Vagina (tissue), 2 donors: ENCODE measurements around the gene MFSD12. TPM values are rescaled to one million over a fixed set of nuclear protein-coding genes. Genes with fewer than 3 reads are reported as not detected.

Source experiments
- DNase-seq, 2 donors: peaks; one replicate each; pipeline ENCODE4 v3.0.0-alpha.2; 2017; ENCODE audit errors: extremely low spot score in 2 of 2
- H3K27ac ChIP-seq: fragments of 200-600 bp; sonication (generic); one replicate; pipeline ENCODE4 v1.5.1; 2019
- H3K27me3 ChIP-seq: fragments of 200-600 bp; sonication (generic); one replicate; pipeline ENCODE4 v1.5.1; 2019
- H3K36me3 ChIP-seq, 2 donors: fragments of 200-600 bp; sonication (generic); one replicate each; pipeline ENCODE4 v1.5.1; 2017 to 2019
- H3K4me1 ChIP-seq: fragments of 200-600 bp; sonication (generic); one replicate; pipeline ENCODE4 v1.5.1; 2019
- H3K4me3 ChIP-seq, 2 donors: fragments of 200-600 bp; sonication (generic); 1 replicate in 1 of 2; 2 replicates in 1 of 2; pipeline ENCODE4 v1.5.1; 2016 to 2019
- H3K9me3 ChIP-seq: fragments of 200-600 bp; sonication (generic); one replicate; pipeline ENCODE4 v1.5.1; 2019
- POLR2A ChIP-seq, 2 donors: fragments of 450-650 bp; IDR thresholded peaks; one replicate each; pipeline ENCODE4 v1.6.1; 2017; ENCODE audit warnings: antibody characterized with exemption in 2 of 2, mild to moderate bottlenecking in 2 of 2, moderate library complexity in 2 of 2
- POLR2AphosphoS5 ChIP-seq, 2 donors: sonication (generic); formaldehyde crosslinking; IDR thresholded peaks; one replicate each; pipeline ENCODE4 v1.9.0; 2017; ENCODE audit warnings: antibody characterized with exemption in 2 of 2, mild to moderate bottlenecking in 2 of 2, low read depth in 1 of 2; ENCODE audit not compliant: insufficient read depth in 1 of 2
- intact Hi-C: fragments of 100-400 bp; cut with DNase I; formaldehyde crosslinking; loops from one replicate; pipeline ENCODE4 v1.15.1; 2023
- total RNA-seq: library from RNA; depleted of rRNA; stranded (reverse); fragments of >200 nt; gene quantifications from one replicate; pipeline ENCODE4 v1.2.3, GENCODE V29; 2016
- TF ChIP-seq, protein P1 (sequence below), 3 experiments: fragments of 450-650 bp in 2 of 3; fragments of 200-600 bp in 1 of 3; sonication (generic) in 1 of 3; IDR thresholded peaks; one replicate each; pipeline ENCODE4 v1.5.1; 2017 to 2019; ENCODE audit warnings: antibody characterized with exemption in 3 of 3, mild to moderate bottlenecking in 2 of 3, moderate library complexity in 2 of 3

Gene MFSD12
- total RNA-seq, 1 donor from 2014 or later = 48.4 TPM

DNA sequence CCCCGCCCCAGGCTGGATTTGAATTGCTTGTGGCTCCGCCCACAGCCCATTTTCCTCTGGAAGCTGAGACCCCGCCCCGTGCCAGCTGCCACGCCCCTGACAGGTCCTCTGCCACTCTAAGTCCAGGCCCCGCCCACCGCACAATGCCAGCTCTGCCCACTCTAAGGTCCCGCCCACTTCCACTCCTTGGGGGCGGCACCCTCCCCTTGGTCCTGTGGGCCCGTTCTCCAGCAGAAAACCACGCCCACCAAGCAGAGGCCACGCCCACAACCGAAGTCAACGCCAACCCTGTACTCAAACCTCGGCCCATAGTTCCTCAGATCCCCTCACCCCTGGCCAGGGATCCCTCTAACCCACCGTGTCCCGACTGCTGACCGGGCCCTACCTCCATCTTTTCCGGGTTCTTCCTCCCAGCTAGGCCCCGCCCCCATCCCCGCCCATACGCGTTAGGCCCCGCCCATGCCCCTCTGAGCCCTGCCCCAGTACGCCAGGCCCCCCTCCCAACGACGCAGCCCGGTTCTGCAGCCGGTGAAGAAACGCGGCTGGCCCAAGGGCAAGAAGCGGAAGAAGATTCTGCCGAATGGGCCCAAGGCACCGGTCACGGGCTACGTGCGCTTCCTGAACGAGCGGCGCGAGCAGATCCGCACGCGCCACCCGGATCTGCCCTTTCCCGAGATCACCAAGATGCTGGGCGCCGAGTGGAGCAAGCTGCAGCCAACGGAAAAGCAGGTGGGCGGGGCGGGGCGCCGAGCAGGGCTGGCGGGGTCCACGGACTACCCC lies 16.7 kb upstream of the MFSD12 start:
- intact Hi-C loops = no loop called here
- peak in 1 of 2 donors; percentile 87 for DNase-seq
- no peaks in the 10 kb centered on the region for H3K9me3 ChIP-seq
- no peak overlapping the region for H3K27ac ChIP-seq
- H3K36me3 ChIP-seq = no peaks in the 10 kb centered on the region
- H3K4me3 ChIP-seq = peak overlapping the region; percentile 90 to 92
- TF ChIP-seq POLR2A (IDR thresholded peaks at IDR 0.05) (no peak), POLR2AphosphoS5 (IDR thresholded peaks at IDR 0.05; ENCODE audit: insufficient read depth in 1 of 2, low read depth in 1 of 2) (peak in 1 of 2 donors; percentile 3)
- TF ChIP-seq, protein P1, sequence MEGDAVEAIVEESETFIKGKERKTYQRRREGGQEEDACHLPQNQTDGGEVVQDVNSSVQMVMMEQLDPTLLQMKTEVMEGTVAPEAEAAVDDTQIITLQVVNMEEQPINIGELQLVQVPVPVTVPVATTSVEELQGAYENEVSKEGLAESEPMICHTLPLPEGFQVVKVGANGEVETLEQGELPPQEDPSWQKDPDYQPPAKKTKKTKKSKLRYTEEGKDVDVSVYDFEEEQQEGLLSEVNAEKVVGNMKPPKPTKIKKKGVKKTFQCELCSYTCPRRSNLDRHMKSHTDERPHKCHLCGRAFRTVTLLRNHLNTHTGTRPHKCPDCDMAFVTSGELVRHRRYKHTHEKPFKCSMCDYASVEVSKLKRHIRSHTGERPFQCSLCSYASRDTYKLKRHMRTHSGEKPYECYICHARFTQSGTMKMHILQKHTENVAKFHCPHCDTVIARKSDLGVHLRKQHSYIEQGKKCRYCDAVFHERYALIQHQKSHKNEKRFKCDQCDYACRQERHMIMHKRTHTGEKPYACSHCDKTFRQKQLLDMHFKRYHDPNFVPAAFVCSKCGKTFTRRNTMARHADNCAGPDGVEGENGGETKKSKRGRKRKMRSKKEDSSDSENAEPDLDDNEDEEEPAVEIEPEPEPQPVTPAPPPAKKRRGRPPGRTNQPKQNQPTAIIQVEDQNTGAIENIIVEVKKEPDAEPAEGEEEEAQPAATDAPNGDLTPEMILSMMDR (IDR thresholded peaks at IDR 0.05) = no peak
- H3K4me1 ChIP-seq = peaks cover 34% of the 10 kb centered on the region
- H3K27me3 ChIP-seq = no peaks in the 10 kb centered on the region

DNA sequence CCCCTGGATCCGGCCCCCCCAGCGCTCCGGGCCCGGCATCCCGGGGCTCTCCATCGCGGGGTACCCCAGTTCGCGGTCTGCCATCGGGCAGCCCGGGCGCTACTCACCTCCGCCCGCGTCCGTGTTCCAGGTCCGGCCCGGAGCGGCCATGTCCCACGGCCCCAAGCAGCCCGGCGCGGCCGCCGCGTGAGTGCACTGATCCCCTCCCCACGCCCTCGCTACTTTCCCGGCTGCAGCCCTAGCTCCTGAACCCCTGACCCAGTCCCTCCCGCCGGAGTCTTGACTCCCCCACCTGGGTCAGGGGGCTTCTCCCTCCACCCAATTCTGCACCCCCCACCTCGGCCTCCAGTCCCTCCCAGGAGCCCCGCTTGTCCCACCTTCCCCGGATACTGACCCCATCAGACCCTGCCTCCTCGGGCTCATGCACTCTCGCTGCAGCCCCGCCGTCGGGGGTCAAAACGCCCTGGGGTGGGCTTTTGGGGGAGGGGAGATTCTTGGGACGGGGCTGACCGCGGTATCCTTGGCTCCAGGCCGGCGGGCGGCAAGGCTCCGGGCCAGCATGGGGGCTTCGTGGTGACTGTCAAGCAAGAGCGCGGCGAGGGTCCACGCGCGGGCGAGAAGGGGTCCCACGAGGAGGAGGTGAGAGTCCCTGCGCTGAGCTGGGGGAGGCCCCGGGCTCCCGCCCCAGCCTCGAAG lies 15.9 kb upstream of the MFSD12 start:
- Histone ChIP-seq H3K9me3 (no peaks in the 10 kb centered on the region), H3K27me3 (no peaks in the 10 kb centered on the region), H3K27ac (peak overlapping the region; percentile 85), H3K4me1 (peaks cover 34% of the 10 kb centered on the region), H3K4me3 (peak overlapping the region; percentile 90 to 92), H3K36me3 (no peaks in the 10 kb centered on the region)
- intact Hi-C loops = no loop called here
- TF ChIP-seq POLR2AphosphoS5 (IDR thresholded peaks at IDR 0.05; ENCODE audit: insufficient read depth in 1 of 2, low read depth in 1 of 2) = no peak
- no peak for TF ChIP-seq POLR2A (IDR thresholded peaks at IDR 0.05)
- TF ChIP-seq, protein P1 (IDR thresholded peaks at IDR 0.05) = no peak
- DNase-seq = no peak

DNA sequence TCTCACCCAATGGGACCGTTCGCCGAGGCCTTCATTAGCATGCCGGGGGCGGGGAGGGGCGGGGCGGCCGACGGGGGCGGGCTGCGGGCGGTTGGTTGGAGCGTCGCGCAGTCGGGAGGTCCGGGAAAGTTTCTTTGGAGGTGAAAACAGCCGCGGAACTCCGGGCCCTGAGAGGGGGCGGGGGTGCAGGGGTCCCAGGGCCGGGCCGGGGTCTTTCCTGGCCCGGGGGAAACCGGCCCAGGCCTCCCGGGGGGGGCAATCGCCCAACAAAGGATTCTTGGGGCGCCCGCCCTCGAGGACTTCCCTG lies 15.4 kb upstream of the MFSD12 start, which contains the start of gene HMG20B:
HMG20B (plus strand) TSS at position 90 of the 307 bp plus-strand sequence. CDS start 366 bp downstream, outside the sequence.
- H3K4me3 ChIP-seq = peak within 1 kb of the TSS; percentile 90 to 92
- intact Hi-C loops = no loop called here
- H3K4me1 ChIP-seq = peaks cover 34% of the 10 kb centered on the region
- no peaks in the 10 kb centered on the region for H3K27me3 ChIP-seq
- H3K36me3 ChIP-seq = no peaks in the 10 kb centered on the region
- no peaks in the 10 kb centered on the region for H3K9me3 ChIP-seq
- TF ChIP-seq POLR2AphosphoS5 (IDR thresholded peaks at IDR 0.05; ENCODE audit: insufficient read depth in 1 of 2, low read depth in 1 of 2) (peak; percentile 2 to 65), POLR2A (IDR thresholded peaks at IDR 0.05) (peak in 1 of 2 donors; percentile 47)
- TF ChIP-seq, protein P1 (IDR thresholded peaks at IDR 0.05) = no peak
- H3K27ac ChIP-seq = peak within 1 kb of the TSS; percentile 85
- DNase-seq = no peak

DNA sequence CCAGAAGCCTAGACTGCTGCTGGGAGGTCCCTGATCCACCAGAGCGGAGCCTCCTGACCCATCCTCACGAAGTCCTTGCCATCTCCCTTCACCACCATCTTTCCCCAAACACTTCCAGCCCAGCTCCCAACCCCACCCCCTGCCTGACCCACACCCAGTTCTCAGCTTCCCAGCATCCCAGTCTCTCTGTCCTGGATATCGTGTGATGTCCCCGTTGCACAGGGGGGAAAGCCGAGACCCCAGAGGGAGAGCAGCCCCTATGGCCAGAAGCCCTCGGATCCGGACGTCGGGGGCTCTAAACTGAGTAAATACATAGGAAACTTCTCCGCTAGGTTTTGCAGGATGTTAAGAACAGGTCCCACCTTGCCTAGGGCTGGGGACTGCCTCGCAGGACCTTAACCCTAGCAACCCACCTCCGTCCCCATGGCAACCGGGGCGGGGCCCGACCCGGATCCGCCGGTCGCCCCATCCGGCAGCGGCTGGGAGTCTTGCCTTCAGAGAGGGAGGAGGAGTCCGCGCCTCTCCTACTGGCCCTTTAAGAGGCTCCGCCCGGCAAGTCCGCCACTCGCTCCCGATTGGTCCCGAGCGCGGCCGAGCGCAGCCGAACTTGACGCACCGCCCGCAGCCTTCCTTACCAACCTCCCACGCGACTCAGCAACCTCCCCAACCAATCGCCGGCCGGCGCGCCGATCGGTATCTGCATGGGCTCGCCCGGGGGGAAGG lies 14.9 kb upstream of the MFSD12 start:
- Histone ChIP-seq H3K4me1 (peaks cover 34% of the 10 kb centered on the region), H3K27ac (peak overlapping the region; percentile 85)
- TF ChIP-seq, protein P1 (IDR thresholded peaks at IDR 0.05) = no peak
- TF ChIP-seq POLR2AphosphoS5 (IDR thresholded peaks at IDR 0.05; ENCODE audit: insufficient read depth in 1 of 2, low read depth in 1 of 2) = peak; percentile 66 to 74

More for the DNA sequence above, 14.9 kb upstream of the MFSD12 start:
- H3K27me3 ChIP-seq = no peaks in the 10 kb centered on the region
- intact Hi-C loops = no loop called here
- peak overlapping the region; percentile 90 to 92 for H3K4me3 ChIP-seq
- no peaks in the 10 kb centered on the region for H3K36me3 ChIP-seq
- H3K9me3 ChIP-seq = no peaks in the 10 kb centered on the region
- DNase-seq = peak; percentile 99 to 100
